ENCODE results near the gene BAHCC1.

BAHCC1 gene

GRCh38 chr17:81427173-81428120, 32.2 kb downstream of the BAHCC1 start:
- Mint-ChIP-seq H3K27me3 (peaks cover 36% of the 10 kb centered on the region), H3K9me3 (no peaks in the 10 kb centered on the region), H3K36me3 (ENCODE audit: low read depth) (no peaks in the 10 kb centered on the region), H3K4me1 (ENCODE audit: low read depth) (peaks cover 12% of the 10 kb centered on the region), H3K27ac (no peak overlapping the region), H3K4me3 (no peak overlapping the region)
- no peak for DNase-seq

DNA sequence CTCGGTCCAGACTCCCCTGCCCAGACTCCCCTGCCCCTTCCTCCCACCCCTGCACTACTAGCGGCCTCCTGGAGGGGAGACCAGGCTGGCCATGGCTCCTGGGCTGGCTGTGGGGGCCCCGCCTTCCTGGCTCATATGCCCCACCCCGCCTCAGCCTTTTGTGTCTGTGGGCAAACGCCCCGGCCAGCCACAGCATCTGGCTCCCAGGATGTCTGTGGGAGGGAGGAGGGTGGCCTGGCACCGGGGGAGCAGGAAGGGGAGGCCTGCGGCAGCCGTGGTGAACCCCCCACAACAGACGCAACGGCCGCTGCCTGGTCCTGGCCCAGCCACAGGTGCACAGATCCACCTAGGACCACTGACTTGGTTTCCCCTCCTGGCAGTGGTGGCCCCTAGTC, 32.9 kb downstream of the BAHCC1 start:
- Mint-ChIP-seq H3K4me3 (no peak overlapping the region), H3K27ac (no peak overlapping the region), H3K36me3 (ENCODE audit: low read depth) (no peaks in the 10 kb centered on the region), H3K4me1 (ENCODE audit: low read depth) (peaks cover 12% of the 10 kb centered on the region), H3K9me3 (no peaks in the 10 kb centered on the region), H3K27me3 (peaks cover 36% of the 10 kb centered on the region)
- no peak for DNase-seq

DNA sequence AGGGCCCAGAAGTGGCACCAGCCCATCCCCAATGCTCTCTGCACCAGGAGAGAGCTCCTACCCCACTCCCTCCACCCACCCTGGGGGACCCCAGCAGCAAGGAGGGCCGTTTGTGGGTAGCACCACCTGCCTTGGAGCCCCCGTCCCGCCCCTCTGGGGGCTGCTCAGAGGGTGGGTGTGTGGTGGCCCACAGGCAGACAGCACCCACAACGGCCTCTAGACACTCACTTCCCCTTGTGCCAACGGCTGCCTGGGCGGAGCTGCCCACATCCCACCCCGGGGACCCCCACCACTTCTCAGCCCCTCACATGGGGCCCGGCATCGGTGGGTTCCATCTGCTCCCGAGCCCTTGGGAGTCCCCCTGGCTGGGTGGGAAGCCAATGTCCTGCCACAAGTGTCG, 33.3 kb downstream of the BAHCC1 start:
- Mint-ChIP-seq H3K36me3 (ENCODE audit: low read depth) (no peaks in the 10 kb centered on the region), H3K9me3 (no peaks in the 10 kb centered on the region), H3K4me1 (ENCODE audit: low read depth) (peaks cover 12% of the 10 kb centered on the region), H3K27ac (no peak overlapping the region), H3K4me3 (no peak overlapping the region), H3K27me3 (peaks cover 36% of the 10 kb centered on the region)
- no peak for DNase-seq

DNA sequence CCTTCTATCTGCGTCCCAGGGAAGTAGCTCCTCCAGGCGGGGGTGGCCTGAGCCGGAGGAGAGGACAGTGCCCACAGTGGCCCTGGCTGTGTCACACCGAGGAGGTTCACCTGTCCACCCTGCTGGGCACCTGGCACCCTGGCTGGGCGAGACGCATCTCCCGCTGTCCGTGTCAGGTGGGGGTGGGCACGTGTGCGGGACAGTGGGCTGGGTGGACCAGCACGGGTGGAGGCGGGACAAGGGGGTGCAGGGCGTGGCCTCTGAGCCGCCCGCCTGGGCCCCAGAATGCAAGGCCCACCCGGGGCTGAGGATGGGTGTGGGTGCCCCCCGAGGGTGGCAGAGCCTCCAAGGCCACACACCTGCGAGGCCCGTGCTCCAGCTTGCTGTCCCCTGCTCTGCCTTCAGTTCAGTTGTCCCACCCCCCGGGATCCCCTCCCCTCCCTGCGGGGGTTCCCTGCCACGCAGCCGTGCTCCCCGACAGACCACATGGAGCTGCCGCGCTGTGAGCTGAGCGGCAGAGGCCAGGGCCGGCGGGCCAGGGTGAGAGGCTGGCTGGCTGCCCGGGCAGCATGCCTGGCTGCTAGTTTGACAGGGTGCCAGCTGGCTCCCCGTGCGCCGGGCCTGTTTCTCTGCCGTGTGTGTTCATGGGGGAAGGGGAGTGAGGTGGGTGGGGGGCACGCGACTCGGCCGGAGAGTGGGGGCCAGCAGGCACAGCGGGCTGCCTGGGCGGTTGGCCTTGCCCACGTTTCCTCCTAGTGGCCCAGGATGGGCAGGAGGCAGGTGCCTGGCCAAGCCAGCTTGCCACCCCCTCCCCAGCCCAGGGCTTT, 33.9 kb downstream of the BAHCC1 start:
- peaks cover 12% of the 10 kb centered on the region for H3K4me1 Mint-ChIP-seq (ENCODE audit: low read depth)
- H3K27ac Mint-ChIP-seq: no peak overlapping the region
- H3K27me3 Mint-ChIP-seq: peaks cover 39% of the 10 kb centered on the region
- H3K36me3 Mint-ChIP-seq (ENCODE audit: low read depth): no peaks in the 10 kb centered on the region
- H3K9me3 Mint-ChIP-seq: no peaks in the 10 kb centered on the region
- peak; percentile 52 for DNase-seq
- H3K4me3 Mint-ChIP-seq: no peak overlapping the region

GRCh38 chr17:81429821-81430551, 34.7 kb downstream of the BAHCC1 start:
- Mint-ChIP-seq H3K27ac (no peak overlapping the region), H3K9me3 (no peaks in the 10 kb centered on the region), H3K4me1 (ENCODE audit: low read depth) (peaks cover 12% of the 10 kb centered on the region), H3K4me3 (no peak overlapping the region), H3K36me3 (ENCODE audit: low read depth) (no peaks in the 10 kb centered on the region), H3K27me3 (peaks cover 42% of the 10 kb centered on the region)
- no peak for DNase-seq

DNA sequence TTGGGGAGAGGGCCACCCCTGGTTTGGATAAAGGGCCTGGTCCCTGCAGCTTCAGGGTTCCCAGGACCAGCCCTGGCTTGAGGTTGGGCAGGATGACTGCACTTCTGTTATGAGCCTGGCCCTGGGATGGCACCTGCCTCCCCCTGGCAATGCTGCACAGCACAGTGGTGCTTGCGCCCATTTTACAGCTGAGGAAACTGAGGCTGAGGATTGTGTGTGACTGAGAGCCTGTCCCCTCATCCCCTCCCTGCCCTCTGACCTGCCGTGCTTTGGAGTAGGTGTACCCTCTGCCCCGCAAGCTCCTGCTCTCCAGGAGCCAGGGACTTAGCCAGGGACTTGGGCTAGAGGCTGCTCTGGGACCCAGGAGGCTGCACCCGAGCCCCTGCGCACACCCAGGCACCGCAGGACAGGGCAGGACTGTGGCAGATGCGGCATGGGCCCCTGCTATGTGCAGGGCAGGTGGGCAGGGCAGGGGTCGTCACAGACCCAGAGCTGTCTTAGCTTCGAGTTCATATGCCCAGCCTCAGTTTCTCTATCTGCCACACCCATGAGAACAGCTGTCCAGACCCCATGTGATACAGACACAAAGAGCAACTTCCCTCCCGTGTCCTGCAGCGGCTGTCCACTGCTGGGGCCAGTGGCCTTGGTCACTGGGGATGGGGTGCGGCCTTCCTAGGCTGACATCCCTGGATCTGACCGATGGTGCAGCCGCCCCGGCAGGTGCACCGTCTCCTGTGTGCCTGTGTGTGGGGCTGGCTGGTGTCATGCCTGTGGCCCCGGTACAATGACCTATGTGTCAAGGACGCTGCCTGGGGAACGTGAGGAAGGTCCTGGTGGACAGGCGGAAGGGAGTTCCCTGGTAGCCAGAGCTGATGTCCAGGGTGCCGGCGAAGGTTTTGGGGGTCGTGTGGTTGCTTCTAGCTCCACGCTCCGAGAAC, 36.6 kb downstream of the BAHCC1 start:
- H3K9me3 Mint-ChIP-seq: no peaks in the 10 kb centered on the region
- no peak for DNase-seq
- H3K36me3 Mint-ChIP-seq (ENCODE audit: low read depth): no peaks in the 10 kb centered on the region
- peaks cover 12% of the 10 kb centered on the region for H3K4me1 Mint-ChIP-seq (ENCODE audit: low read depth)
- no peak overlapping the region for H3K4me3 Mint-ChIP-seq
- no peak overlapping the region for H3K27ac Mint-ChIP-seq
- H3K27me3 Mint-ChIP-seq: peaks cover 42% of the 10 kb centered on the region

GRCh38 chr17:81432941-81433340, 37.7 kb downstream of the BAHCC1 start:
- DNase-seq: no peak
- no peaks in the 10 kb centered on the region for H3K36me3 Mint-ChIP-seq (ENCODE audit: low read depth)

GRCh38 chr17:81433656-81434055, 38.4 kb downstream of the BAHCC1 start:
- no peak for DNase-seq
- Mint-ChIP-seq H3K36me3 (ENCODE audit: low read depth) (no peaks in the 10 kb centered on the region), H3K4me3 (no peak overlapping the region), H3K27me3 (peaks cover 33% of the 10 kb centered on the region), H3K27ac (no peak overlapping the region), H3K4me1 (ENCODE audit: low read depth) (peaks cover 5% of the 10 kb centered on the region), H3K9me3 (no peaks in the 10 kb centered on the region)

More at GRCh38 chr17:81432941-81433340, 37.7 kb downstream of the BAHCC1 start:
- peaks cover 6% of the 10 kb centered on the region for H3K4me1 Mint-ChIP-seq (ENCODE audit: low read depth)
- no peaks in the 10 kb centered on the region for H3K9me3 Mint-ChIP-seq
- H3K4me3 Mint-ChIP-seq: no peak overlapping the region
- peaks cover 37% of the 10 kb centered on the region for H3K27me3 Mint-ChIP-seq
- H3K27ac Mint-ChIP-seq: no peak overlapping the region

DNA sequence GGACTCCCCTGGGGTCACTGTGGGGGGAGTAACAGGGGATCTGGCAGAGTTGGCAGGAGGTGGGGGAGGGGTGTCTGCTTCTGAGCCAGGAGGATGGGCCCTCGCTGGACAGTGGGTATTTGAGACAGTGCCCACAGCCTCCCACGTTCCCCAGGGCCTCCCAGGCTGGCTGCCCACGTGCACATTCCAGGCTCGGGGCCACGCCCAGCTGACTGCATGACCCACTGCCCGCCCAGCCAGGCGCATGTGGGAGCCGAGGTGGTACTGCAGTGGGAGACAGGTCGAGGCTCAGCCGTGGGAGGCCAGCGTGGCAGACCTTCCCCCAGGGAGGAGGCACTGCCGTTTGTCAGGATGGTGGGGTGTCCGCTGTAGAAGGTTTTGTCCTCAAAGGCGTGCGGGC, 38.8 kb downstream of the BAHCC1 start:
- Mint-ChIP-seq H3K4me3 (no peak overlapping the region), H3K9me3 (no peaks in the 10 kb centered on the region)
- no peak for DNase-seq

DNA sequence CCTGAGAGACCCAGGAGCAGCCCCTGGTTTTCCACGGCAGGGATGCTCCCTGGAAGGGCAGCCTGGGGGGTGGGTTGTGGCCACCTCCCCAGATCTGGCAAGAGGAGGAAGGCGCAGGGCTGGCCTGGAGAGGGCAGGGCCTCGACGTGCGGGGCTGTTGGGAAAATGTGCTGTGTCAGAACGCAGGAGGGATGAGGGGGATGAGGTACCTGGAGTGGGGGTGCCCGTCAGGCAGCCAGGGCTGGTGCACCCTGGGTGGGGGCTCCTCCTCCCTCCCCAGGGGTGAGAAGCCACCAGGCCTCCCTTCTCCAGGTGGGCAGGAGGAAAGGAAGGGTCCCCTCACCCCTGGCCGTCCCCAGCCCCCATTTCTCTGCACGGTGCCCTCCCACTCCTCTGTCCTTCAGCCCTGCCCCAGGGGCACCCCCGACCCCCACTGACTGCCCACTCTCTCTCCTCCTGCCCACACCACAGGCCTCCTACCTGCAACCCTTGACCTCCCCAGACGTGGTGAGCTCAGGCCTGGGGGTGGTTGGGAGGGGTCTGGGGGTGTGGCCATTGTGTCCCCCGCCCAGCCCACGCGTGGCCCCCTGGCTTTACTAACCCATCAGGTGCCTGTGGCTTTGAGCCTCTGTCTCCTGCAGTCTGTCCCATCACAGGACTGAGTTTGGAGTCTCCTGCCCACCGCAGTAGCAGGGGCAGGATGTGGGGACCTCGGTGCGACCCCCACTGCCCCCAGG, 39.6 kb downstream of the BAHCC1 start:
- Mint-ChIP-seq H3K9me3 (no peaks in the 10 kb centered on the region), H3K36me3 (ENCODE audit: low read depth) (no peaks in the 10 kb centered on the region), H3K4me3 (no peak overlapping the region), H3K27me3 (peaks cover 33% of the 10 kb centered on the region), H3K27ac (no peak overlapping the region), H3K4me1 (ENCODE audit: low read depth) (peaks cover 5% of the 10 kb centered on the region)
- DNase-seq: no peak

More for the DNA sequence above, 38.8 kb downstream of the BAHCC1 start:
- H3K4me1 Mint-ChIP-seq (ENCODE audit: low read depth): peaks cover 3% of the 10 kb centered on the region
- no peaks in the 10 kb centered on the region for H3K36me3 Mint-ChIP-seq (ENCODE audit: low read depth)
- no peak overlapping the region for H3K27ac Mint-ChIP-seq
- H3K27me3 Mint-ChIP-seq: peaks cover 32% of the 10 kb centered on the region

DNA sequence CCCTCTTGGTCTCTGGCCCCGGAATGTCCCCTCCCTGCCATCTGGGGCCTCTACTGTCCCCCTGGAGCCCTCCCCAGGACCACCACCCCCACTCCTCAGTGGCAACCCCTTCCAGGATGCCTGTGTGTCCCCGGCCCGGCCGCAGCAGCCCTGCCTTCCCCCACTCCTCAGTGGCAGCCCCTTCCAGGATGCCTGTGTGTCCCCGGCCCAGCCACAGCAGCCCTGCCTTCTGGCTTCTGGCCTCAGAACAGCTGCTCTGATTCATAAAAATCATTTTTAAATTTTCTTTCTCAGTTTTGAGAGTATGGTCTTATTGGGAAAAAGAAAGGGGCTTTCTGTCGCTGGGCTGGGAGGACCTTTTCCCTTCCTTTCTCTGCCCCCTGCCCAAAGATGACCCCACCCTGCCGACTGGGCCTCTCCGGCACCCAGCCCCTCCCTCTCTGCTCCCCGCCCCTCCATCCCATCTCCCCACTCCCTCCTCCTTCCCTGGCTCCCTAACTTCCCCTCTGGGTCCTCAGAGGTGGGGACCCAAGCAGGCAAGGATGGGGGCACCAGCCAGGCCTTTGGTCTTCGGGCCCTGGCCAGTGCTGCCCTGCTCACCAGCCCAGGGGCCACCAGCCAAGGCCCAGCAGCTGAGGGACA, 40.5 kb downstream of the BAHCC1 start:
- no peaks in the 10 kb centered on the region for H3K9me3 Mint-ChIP-seq
- H3K36me3 Mint-ChIP-seq (ENCODE audit: low read depth): no peaks in the 10 kb centered on the region
- peaks cover 3% of the 10 kb centered on the region for H3K4me1 Mint-ChIP-seq (ENCODE audit: low read depth)
- no peak for DNase-seq
- no peak overlapping the region for H3K4me3 Mint-ChIP-seq
- peaks cover 32% of the 10 kb centered on the region for H3K27me3 Mint-ChIP-seq
- H3K27ac Mint-ChIP-seq: no peak overlapping the region

DNA sequence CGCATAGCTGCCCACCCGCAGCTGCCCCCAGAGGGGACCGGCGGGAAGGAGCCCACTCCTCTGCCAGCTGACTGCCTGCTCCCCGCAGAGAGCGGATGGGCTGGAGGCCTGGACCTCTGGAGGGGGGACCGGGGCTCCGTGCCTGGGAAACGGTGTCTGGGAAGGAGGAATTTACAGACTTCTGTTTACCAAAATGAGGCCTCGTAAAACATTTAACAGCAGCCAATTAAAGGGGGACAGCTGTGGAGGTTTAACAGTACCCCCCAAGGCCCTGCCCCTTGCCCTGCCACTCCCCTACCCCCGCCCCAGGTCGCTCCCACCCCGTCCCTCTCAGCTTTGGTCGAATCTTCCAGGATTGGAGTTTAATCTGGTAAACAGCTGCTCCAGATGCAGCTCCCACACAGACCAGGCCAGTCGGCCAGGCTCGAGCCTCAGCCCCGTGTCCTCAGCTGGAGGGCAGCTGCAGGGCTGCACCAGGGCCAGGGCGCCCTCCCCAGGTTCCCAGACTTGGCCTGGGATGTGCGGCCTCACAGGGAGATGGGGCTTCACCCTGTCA, 41.1 kb downstream of the BAHCC1 start:
- Mint-ChIP-seq H3K4me3 (no peak overlapping the region), H3K9me3 (no peaks in the 10 kb centered on the region), H3K27me3 (peaks cover 29% of the 10 kb centered on the region), H3K4me1 (ENCODE audit: low read depth) (peaks cover 3% of the 10 kb centered on the region), H3K27ac (no peak overlapping the region), H3K36me3 (ENCODE audit: low read depth) (no peaks in the 10 kb centered on the region)
- no peak for DNase-seq
